GM13977 (cell line): ENCODE results near the gene TSTD2.

ENCODE experiments used
- DNase-seq: peaks from one replicate; pipeline ENCODE4 v3.0.0; 2012; ENCODE audit warnings: low spot score
- CTCF ChIP-seq: IDR thresholded peaks from 2 replicates; pipeline ENCODE4 v1.5.1; 2012; ENCODE audit warnings: mild to moderate bottlenecking, control low read depth; ENCODE audit not compliant: insufficient read depth; ENCODE audit errors: extremely low read depth, missing control alignments
- in situ Hi-C: fragments of 300-500 bp; cut with MboI; formaldehyde crosslinking; loops from one replicate; pipeline ENCODE4 v1.12.0; 2022; ENCODE audit warnings: low sequenced_read_pairs, low pct_unique_long_range_greater_than_20kb, mixed read lengths, inconsistent platforms; ENCODE audit not compliant: unreplicated experiment

TSTD2 gene

GRCh38 chr9:97668485-97668884, 35.3 kb upstream of the TSTD2 start:
- in situ Hi-C loops, result no loop called here
- no peak for TF ChIP-seq CTCF
- DNase-seq, result no peak

- DNase-seq, result no peak
- TF ChIP-seq CTCF, result no peak
- in situ Hi-C loops, result no loop called here
These were observed 33.9 kb upstream of the TSTD2 start for GRCh38 chr9:97666907-97667686.

- TF ChIP-seq CTCF, result no peak
- no peak for DNase-seq
- in situ Hi-C loops, result no loop called here
These were observed 32.6 kb upstream of the TSTD2 start for GRCh38 chr9:97665742-97666141.

GRCh38 chr9:97660847-97661246, 27.7 kb upstream of the TSTD2 start:
- no peak for DNase-seq
- in situ Hi-C loops, result no loop called here
- TF ChIP-seq CTCF, result no peak

- in situ Hi-C loops, result no loop called here
- DNase-seq, result no peak
- TF ChIP-seq CTCF, result no peak
These were observed 27.2 kb upstream of the TSTD2 start for GRCh38 chr9:97660340-97660739.

GRCh38 chr9:97659771-97660170, 26.6 kb upstream of the TSTD2 start:
- TF ChIP-seq CTCF, result no peak
- in situ Hi-C loops, result no loop called here

GRCh38 chr9:97658707-97659106, 25.5 kb upstream of the TSTD2 start:
- no peak for TF ChIP-seq CTCF
- in situ Hi-C loops, result no loop called here
- DNase-seq, result no peak

More at GRCh38 chr9:97659771-97660170, 26.6 kb upstream of the TSTD2 start:
- no peak for DNase-seq
